ENCODE data around the gene RUSC1.
"Not testable (repeated sequence)": the region's sequence is repeated elsewhere in the genome, so short reads cannot be mapped to it uniquely, and the experiment has no call there.

The RUSC1 gene

DNA sequence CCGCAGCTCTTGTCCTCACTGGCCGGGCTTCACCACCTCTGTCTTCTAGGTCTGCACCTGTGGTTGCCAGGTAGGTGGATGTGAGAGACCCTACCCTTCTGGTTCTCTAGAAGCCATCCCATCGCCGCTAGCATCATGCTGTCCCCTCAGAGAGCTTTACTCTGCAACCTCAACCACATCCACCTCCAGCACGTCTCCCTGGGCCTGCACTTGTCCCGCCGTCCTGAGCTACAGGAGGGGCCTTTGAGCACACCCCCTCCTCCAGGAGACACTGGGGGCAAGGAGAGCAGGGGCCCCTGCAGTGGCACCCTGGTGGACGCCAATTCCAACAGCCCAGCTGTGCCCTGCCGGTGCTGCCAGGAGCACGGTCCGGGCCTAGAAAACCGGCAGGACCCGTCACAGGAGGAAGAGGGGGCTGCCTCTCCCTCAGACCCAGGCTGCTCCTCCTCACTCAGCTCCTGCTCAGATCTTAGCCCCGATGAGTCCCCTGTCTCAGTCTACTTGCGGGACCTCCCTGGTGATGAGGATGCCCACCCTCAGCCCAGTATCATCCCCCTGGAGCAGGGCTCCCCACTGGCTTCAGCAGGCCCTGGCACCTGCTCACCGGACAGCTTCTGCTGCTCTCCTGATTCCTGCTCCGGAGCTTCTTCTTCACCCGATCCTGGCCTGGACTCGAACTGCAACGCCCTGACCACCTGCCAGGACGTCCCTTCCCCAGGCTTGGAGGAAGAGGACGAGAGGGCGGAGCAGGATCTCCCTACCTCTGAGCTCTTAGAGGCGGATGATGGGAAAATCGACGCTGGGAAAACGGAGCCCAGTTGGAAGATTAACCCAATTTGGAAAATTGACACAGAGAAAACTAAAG is 1.2 kb downstream of the RUSC1 start:
- in situ Hi-C loops (cut with HindIII; ENCODE audit: low sequenced_read_pairs): no loop called here

DNA sequence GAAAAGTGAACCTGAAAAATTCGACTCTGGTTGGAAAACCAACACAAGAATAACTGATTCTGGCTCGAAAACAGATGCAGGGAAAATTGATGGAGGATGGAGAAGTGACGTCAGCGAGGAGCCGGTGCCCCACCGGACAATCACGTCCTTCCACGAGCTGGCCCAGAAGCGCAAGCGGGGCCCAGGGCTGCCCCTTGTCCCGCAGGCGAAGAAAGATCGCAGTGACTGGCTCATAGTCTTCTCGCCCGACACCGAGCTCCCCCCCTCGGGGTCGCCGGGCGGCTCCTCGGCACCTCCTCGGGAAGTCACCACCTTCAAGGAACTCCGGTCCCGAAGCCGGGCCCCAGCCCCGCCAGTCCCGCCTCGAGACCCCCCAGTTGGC is 1.9 kb downstream of the RUSC1 start:
- in situ Hi-C loops (cut with HindIII; ENCODE audit: low sequenced_read_pairs): no loop called here

DNA sequence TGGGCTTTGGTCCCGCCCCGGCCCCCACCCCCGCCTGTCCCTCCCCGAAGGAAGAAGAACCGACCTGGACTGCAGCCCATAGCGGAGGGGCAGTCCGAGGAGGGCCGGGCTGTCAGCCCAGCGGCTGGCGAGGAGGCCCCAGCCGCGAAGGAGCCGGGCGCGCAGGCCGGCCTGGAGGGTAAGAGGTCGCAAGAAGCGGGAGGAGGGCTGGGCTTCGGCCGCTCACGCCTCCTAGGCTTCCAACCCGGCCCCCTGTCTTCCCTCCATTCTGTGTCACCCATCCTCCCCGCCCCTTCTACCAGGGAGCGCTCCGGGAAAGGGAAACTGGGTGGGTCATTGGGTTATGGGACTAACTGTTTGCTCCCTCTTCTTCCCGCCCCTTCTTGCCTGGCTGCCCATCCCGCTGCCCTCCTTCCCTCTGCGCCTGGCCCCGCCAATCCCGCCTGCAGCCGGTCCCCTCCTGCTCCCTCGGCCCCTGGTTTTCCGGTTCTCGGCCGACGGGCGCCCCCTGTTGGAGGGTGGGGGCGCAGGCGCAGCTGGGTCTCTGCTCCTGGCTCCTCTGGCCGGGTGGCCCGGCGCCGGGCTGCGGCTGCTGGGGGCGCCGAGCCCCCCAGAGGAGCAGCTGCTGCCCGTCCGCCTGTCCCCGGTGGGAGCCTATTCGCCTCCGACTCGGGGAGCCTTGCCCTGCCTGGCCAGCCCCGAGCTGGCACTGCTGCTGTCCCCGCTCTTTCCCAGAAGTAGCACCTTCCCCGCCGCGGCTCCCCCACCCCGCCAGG is 2.4 kb downstream of the RUSC1 start:
- in situ Hi-C loops (cut with HindIII; ENCODE audit: low sequenced_read_pairs): no loop called here

DNA sequence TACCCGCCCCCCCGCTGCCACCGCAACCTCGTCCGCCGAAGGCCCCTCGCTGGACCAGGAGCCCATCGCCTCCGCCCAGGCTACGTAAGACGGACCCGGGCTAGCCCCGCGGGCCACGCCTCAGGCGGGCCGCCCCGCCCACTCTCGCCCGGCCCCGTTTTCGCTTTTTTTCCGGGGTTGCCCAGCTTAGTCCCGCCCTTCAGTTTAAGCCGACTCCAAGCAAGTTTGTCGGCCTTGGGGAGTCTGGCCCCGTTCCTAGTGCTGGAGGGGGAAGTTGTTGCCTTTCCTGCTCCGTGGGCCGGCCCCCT is 3.0 kb downstream of the RUSC1 start:
- in situ Hi-C loops (cut with HindIII; ENCODE audit: low sequenced_read_pairs): no loop called here

DNA sequence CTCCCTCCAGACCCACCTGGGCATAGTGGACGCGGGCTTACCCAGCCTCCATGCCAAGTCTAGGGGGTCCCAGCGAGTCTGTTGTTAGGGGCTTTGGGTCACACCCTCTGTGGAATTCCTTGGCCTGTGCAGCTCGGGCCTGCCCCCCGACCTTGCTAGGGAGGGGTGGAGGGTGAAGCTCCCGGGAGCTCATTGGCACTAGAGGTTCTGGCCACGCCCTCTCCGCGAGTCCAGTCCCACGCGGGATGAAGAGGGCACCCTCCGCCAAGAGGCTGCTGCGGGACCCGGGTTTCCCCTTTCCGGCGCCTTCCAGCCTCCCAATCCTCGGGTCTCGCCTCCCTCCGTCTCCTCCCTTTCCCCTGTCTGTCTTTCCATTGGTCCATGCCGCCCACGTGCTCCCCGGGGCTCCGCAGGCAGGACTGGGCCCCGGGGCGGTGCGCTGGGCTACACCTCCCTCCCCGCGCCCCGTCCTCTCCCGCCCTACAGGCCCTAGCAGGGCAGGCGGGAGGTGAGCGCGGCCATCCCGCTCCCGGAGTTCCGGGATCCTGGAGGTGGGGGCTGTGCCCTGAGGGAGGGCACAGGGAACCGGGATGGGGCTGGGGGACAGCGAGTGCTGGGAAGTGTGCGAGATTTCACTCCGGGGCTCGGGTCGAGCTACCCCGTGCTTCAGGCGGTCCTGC is 3.5 kb downstream of the RUSC1 start:
- in situ Hi-C loops (cut with HindIII; ENCODE audit: low sequenced_read_pairs): no loop called here

DNA sequence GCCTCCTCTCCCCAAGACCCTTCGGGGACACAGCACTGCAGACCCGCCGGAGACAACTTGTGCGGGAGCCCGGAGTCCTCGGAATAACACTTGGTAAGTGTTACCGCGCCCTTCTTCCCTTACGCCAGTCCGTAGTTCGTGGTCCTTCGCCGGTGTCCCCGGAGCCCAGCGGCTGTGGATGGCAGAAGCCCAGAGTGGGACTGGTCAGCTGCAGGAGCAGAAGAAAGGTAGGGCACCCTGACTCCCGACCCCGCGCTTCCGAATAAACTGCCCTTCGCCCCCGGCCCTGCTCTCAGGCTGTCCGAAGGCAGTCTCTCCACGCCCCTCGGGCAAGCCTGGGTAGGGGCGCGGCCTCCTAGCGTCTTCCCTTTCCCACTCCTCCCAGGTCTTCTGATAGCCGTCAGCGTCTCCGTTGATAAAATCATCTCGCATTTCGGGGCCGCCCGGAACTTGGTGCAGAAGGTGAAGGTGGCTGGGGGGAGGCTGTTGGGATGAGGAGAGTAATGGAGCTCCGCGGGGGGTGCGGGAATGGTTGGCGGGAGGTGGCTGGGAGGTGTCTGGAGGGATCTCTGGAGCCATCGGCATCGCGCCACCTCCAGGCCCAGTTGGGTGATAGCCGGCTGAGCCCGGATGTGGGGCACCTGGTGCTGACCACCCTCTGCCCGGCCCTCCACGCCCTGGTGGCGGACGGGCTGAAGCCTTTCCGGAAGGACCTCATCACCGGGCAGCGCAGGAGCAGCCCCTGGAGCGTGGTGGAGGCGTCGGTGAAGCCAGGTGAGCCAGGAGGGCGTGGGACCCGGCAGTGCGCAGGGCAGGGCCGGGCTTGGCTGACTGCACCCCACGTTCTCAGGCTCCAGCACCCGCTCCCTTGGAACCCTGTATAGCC is 4.3 kb downstream of the RUSC1 start:
- in situ Hi-C loops (cut with HindIII; ENCODE audit: low sequenced_read_pairs): no loop called here

DNA sequence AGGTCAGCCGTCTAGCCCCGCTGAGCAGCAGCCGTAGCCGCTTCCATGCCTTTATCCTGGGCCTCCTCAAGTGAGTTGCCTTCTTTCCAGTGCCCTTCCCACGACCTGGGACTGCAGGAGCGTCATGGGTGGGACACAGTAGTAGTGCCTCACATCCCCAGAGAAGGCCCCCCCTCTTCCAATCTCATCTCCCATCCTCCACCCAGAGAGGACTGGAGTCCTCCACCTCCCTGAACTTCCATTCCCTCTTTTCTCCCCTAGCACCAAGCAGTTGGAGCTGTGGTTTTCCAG is 4.9 kb downstream of the RUSC1 start:
- in situ Hi-C loops (cut with HindIII; ENCODE audit: low sequenced_read_pairs): no loop called here

DNA sequence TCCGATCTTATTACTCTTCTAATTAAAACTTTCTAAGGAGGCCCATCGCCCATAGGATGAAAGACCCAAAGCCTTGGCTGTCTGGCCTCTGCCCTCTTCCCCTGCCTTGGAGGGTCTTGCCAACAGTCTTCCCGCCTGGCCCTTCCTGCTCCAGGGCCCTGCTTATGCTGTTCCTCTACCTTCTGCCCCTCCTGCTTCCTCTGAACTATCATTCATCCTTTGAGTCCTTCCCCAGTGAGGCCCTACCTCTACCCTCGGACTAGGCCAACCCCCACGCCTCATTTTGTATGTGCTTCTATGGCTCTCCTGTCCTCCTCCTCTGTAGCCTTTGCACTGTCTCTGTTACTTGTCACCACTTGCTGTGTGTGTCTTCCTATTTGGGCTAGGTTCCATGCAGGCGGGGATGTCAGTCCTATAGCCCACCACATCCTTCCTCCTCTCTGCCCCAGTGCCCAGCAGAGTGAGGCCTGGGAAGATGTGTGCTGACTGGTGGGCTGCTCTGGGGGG is 5.4 kb downstream of the RUSC1 start:
- in situ Hi-C loops (cut with HindIII; ENCODE audit: low sequenced_read_pairs): no loop called here

DNA sequence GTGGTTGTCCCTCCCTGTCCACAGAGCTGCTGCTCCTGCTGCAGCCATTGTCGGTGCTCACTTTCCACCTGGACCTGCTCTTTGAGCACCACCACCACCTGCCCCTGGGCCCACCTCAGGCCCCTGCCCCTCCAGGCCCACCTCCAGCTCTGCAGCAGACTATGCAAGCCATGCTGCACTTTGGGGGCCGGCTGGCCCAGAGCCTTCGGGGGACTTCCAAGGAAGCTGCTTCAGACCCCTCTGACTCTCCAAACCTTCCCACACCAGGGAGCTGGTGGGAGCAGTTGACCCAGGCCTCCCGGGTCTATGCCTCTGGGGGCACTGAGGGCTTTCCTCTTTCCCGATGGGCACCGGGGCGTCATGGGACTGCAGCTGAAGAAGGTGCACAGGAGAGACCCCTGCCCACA is 5.9 kb downstream of the RUSC1 start:
- in situ Hi-C loops (cut with HindIII; ENCODE audit: low sequenced_read_pairs): no loop called here

DNA sequence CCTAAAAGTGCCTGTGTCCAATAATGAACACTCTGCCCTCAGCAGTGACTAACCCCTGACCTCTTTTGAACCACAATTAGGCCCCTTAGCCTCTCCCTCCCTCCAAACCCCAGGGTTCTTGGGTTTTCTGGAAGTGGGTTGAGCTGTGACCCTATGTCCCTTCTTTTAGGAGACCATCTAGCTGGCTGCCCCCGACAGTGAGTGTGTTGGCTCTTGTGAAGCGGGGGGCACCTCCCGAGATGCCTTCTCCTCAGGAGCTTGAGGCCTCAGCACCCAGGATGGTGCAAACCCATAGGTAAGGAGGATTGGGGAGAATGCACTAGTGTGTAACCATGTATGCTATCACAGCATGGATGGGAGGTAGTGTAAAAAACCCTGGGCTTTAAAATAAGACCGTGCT is 7.3 kb downstream of the RUSC1 start:
- in situ Hi-C loops (cut with HindIII; ENCODE audit: low sequenced_read_pairs): no loop called here

DNA sequence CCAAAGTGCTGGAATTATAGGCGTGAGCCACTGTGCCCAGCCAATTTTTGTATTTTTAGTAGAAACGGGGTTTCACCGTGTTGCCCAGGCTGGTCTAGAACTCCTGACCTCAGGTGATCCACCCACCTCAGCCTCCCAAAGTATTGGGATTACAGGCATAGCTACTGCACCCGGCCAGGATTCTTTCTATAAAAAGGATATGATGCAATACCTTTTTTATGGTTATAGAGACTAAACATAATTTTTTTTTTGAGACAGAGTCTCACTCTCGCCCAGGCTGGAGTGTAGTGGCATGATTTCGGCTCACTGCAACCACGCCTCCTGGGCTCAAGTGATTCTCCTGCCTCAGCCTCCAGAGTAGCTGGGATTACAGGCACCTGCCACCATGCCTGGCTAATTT is 8.2 kb downstream of the RUSC1 start:
- in situ Hi-C loops (cut with HindIII; ENCODE audit: low sequenced_read_pairs): not testable (repeated sequence)

DNA sequence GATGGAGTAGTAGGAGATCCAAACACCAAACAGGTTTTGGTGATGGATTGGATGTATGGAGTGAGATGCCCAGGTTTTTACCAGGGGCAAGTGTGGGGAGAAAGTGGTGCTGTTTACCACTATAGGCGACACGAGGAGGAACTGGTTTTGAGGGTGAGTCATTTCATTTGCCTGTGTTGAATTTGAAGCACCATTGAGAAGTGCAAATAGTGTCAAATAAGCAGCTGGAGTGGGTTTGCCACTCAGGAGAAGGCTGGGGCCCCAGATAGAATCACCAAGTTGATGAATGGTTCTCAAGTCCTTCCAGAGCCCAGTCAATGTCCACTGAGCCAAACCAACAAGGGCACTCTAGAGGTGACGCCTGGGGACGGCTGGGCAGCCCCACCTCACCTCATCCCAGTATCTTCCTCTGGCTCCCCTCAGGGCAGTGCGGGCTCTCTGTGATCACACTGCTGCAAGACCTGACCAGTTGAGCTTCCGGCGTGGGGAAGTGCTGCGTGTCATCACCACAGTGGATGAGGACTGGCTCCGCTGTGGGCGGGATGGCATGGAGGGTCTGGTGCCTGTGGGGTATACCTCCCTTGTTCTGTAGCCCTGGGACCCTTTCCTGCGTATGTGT is 9.4 kb downstream of the RUSC1 start:
- in situ Hi-C loops (cut with HindIII; ENCODE audit: low sequenced_read_pairs): no loop called here

DNA sequence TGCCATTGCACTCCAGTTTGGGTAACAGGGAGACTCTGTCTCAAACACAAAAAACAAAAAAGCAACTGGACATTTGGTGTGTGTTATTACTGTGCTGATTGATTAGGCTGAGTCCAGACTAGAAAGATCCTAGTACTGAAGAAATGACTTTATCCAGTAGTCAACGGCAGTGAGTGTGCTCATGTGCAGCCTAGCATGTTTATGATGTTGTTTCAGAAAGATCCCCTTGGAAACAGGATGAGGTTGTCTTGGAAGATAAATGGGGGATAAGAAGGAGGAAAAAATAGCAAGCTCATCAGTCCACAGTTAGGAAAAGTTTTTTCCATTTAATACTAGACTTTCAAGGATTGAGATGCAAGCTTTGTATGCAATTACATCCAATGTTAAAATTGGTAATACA is 14.3 kb downstream of the RUSC1 start:
- in situ Hi-C loops (cut with HindIII; ENCODE audit: low sequenced_read_pairs): loop anchor here (5.0 kb wide), 1 partner anchor 63 kb away; the partner anchor contains the start of gene CLK2

DNA sequence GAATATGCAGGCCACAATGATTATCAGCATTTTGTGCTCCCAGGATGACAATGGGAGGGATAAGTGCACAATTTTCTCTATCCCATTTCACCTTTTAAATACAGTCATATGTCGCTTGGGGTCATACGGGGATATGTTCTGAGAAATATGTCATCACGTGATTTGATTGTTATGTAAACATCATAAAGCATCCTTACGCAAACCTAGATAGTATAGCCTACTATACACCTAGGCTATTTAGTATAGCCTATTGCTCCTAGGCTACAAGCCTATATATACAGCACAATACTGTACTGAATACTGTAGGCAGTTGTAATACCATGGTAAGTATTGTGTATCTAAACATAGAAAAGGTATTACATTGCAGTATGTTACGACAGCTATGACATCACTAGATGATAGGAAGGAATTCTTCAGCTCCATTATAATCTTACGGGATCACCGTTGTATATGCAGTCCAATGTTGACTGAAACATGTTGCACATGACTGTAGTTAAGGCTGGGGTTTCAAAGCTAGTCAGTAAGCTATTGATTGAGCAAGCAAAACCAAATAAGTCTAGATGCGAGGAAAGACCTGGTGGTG is 18.9 kb downstream of the RUSC1 start:
- in situ Hi-C loops (cut with HindIII; ENCODE audit: low sequenced_read_pairs): loop anchor here (5.0 kb wide), 1 partner anchor 67 kb away; the partner anchor contains the start of gene CLK2

DNA sequence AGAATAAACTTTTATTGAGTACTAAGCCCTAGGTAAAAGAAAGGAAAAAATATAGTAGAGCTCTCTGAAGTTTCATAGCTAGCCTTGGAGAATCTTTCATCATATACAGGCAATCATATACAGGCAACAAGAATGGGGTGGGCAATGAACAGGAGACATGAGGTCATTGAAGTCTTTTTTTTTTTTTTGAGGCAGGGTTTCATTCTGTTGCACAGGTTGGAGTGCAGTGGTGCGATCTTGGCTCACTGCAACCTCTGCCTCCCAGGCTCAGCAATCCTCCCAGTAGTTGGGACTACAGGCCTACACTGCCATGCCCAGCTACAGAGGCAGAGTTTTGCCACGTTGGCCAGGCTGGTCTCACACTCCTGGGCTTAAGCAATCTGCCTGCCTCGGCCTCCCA is 22.1 kb downstream of the RUSC1 start:
- in situ Hi-C loops (cut with HindIII; ENCODE audit: low sequenced_read_pairs): no loop called here

DNA sequence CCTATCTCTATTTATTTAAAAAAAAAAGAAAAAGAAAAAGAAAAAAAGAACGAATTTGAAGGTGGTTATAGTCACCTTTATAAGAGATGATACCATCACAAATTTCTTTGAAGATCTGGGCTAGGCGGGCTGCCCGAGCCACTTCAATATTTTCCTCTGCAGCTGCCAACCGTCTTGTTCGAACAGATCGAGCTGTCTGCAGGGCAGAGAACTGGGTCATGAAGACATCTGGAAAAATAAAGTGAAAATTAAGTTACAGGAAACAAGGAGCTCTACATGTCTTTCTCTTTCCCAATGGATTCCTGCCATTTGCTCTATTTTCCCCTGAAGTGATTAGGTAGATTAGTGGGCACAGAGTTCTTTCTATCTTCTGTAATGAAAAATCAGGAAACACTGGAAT is 31.9 kb downstream of the RUSC1 start:
- in situ Hi-C loops (cut with HindIII; ENCODE audit: low sequenced_read_pairs): no loop called here

DNA sequence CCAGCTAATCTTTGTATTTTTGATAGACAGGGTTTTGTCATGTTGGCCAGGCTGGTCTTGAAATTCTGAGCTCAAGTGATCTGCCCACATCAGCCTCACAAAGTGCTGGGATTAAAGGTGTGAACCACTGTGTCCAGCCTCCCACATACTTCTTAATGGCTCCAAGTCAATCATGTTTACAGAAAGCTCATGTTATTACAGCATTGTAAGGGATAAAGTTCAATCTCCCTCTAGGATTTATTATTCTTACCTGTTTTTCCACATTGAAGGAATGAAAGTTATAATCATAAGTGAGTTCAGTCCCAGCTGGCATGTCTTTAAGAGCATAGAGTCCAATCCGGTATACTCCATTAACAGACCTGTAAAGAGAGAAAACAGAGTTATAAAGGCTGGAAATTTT is 39.4 kb downstream of the RUSC1 start:
- in situ Hi-C loops (cut with HindIII; ENCODE audit: low sequenced_read_pairs): no loop called here

DNA sequence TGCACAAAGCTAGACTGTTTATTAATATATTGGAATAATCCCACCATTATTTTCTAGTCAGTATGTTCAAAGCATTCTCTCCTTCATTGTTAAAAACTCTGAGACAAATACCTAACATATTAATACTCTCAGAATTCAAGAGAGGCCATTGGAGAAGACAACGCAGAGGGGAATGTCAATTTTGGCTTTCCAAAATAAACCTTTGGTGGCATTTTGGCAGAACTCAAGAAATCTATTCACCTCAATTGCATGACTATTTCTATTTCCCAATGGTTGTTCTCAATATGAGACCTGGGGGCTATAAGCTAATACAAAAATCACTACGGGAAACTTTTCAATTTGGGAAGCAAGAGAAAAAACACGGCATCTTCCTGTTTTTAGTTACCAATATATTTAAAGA is 58.5 kb downstream of the RUSC1 start:
- in situ Hi-C loops (cut with HindIII; ENCODE audit: low sequenced_read_pairs): no loop called here

DNA sequence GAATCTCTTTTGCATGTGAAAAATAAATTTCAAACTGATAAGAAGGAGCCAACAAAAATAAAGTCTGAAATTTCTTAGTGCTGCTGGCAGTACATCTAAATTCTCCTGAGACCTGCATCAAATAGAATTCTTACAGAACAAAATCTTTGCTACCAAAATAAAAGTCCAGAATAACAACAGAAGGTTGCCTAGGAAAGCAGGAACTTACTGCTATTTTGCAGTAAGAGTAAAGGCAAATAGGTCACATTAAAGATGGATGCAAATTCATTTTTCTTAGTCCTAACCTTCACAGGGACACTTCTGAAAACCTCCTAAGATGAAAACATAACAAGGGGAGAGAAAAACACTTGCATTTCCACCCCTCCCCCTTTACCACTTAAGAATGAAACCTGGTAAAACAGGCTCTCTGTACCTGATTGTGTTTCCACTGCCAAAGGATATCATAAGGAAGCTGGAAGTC is 59.0 kb downstream of the RUSC1 start:
- in situ Hi-C loops (cut with HindIII; ENCODE audit: low sequenced_read_pairs): loop anchor here (5.0 kb wide), 1 partner anchor 68 kb away; no protein-coding TSS in a partner anchor
